PC-9 (cell line): ENCODE results near the gene DUSP11. TPM values are rescaled to one million over a fixed set of nuclear protein-coding genes. Genes with fewer than 3 reads are reported as not detected.
"Not testable (repeated sequence)": the region's sequence is repeated elsewhere in the genome, so short reads cannot be mapped to it uniquely, and the experiment has no call there.

Source experiments
- BruUV-seq: library from RNA; stranded (reverse); fragments of 400-500 nt; replicated peaks from 2 replicates; lab custom pipeline; 2021; lab: Mats Ljungman, UMichigan
- CTCF ChIA-PET: fragments of 300-600 bp; sonication (Branson Sonifier 250); formaldehyde crosslinking; loops from one replicate; lab custom pipeline; 2022; ENCODE audit warnings: antibody characterized with exemption; lab: Charles Lee
- POLR2A ChIA-PET: fragments of 300-600 bp; sonication (Branson Sonifier 250); formaldehyde crosslinking; loops from one replicate; lab custom pipeline; 2022; ENCODE audit warnings: antibody characterized with exemption; ENCODE audit not compliant: unreplicated experiment; lab: Charles Lee
- DNase-seq, 2 experiments: peaks; one replicate each; pipeline versions ENCODE4 v3.0.0 to v3.0.0-alpha.2; 2015 to 2022; ENCODE audit warnings: mixed read lengths in 1 of 2
- H2AFZ ChIP-seq: fragments of 200-600 bp; sonication (generic); 2 replicates; pipeline ENCODE4 v1.8.1; 2017; ENCODE audit warnings: antibody characterized with exemption
- H3F3A ChIP-seq: fragments of 200-600 bp; sonication (generic); 2 replicates; pipeline ENCODE4 v1.8.1; 2017; ENCODE audit warnings: antibody characterized with exemption, mild to moderate bottlenecking, low read depth; ENCODE audit not compliant: insufficient read depth
- H3K27ac ChIP-seq: fragments of 200-600 bp; sonication (generic); 2 replicates; pipeline ENCODE4 v1.6.1; 2016; ENCODE audit warnings: mixed run types
- H3K27me3 ChIP-seq: fragments of 200-600 bp; sonication (generic); 2 replicates; pipeline ENCODE4 v1.6.1; 2016; ENCODE audit warnings: low read depth, mixed run types; ENCODE audit not compliant: insufficient read depth
- H3K36me3 ChIP-seq: fragments of 200-600 bp; sonication (generic); 2 replicates; pipeline ENCODE4 v1.6.1; 2016; ENCODE audit warnings: low read depth, mixed run types
- H3K4me1 ChIP-seq: fragments of 200-600 bp; sonication (generic); replicated peaks from 2 replicates; pipeline ENCODE4 v1.6.1; 2016; ENCODE audit warnings: mixed run types; ENCODE audit not compliant: insufficient read depth
- H3K4me2 ChIP-seq: fragments of 200-600 bp; sonication (generic); 2 replicates; pipeline ENCODE4 v1.6.1; 2017; ENCODE audit warnings: mixed run types
- H3K4me3 ChIP-seq: fragments of 200-600 bp; sonication (generic); 2 replicates; pipeline ENCODE4 v1.6.1; 2016; ENCODE audit warnings: mixed run types
- H3K79me2 ChIP-seq: fragments of 200-600 bp; sonication (generic); 2 replicates; pipeline ENCODE4 v1.6.1; 2017; ENCODE audit warnings: low read depth, mixed run types
- H3K9me2 ChIP-seq: fragments of 200-600 bp; sonication (generic); 2 replicates; pipeline ENCODE4 v1.8.1; 2017; ENCODE audit warnings: mild to moderate bottlenecking; ENCODE audit not compliant: insufficient read depth
- H3K9me3 ChIP-seq: fragments of 200-600 bp; sonication (generic); 2 replicates; pipeline ENCODE4 v1.8.1; 2016; ENCODE audit warnings: low read depth; ENCODE audit not compliant: insufficient read depth
- H4K20me1 ChIP-seq: fragments of 200-600 bp; sonication (generic); 2 replicates; pipeline ENCODE4 v1.8.1; 2017; ENCODE audit not compliant: insufficient read depth
- EZH2 ChIP-seq: fragments of 200-600 bp; sonication (generic); IDR thresholded peaks from 2 replicates; pipeline ENCODE4 v1.8.0; 2017; ENCODE audit warnings: antibody characterized with exemption, low read depth
- intact Hi-C: fragments of 100-400 bp; cut with micrococcal nuclease; formaldehyde crosslinking; loops from one replicate; pipeline ENCODE4 v1.10.0; 2022; ENCODE audit not compliant: unreplicated experiment
- total RNA-seq: library from RNA; stranded (reverse); gene quantifications from 2 replicates; pipeline ENCODE4 v1.2.3, GENCODE V29; 2021
- TF ChIP-seq, protein P1 (sequence below): fragments of 200-600 bp; sonication (generic); conservative IDR thresholded peaks from 2 replicates; pipeline ENCODE4 v1.6.1; 2017; ENCODE audit warnings: mixed run types, antibody characterized with exemption, mild to moderate bottlenecking, moderate library complexity

The DUSP11 gene
- total RNA-seq, 1 experiment from 2014 or later = 24.1 TPM

GRCh38 chr2:73811878-73812277 is 32.0 kb upstream of the DUSP11 start:
- intact Hi-C loops = no loop called here
- H3K4me3 ChIP-seq = no peak overlapping the region
- H3K79me2 ChIP-seq = no peaks in the 10 kb centered on the region
- POLR2A ChIA-PET = no interaction called here
- TF ChIP-seq, protein P1, sequence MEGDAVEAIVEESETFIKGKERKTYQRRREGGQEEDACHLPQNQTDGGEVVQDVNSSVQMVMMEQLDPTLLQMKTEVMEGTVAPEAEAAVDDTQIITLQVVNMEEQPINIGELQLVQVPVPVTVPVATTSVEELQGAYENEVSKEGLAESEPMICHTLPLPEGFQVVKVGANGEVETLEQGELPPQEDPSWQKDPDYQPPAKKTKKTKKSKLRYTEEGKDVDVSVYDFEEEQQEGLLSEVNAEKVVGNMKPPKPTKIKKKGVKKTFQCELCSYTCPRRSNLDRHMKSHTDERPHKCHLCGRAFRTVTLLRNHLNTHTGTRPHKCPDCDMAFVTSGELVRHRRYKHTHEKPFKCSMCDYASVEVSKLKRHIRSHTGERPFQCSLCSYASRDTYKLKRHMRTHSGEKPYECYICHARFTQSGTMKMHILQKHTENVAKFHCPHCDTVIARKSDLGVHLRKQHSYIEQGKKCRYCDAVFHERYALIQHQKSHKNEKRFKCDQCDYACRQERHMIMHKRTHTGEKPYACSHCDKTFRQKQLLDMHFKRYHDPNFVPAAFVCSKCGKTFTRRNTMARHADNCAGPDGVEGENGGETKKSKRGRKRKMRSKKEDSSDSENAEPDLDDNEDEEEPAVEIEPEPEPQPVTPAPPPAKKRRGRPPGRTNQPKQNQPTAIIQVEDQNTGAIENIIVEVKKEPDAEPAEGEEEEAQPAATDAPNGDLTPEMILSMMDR = no peak
- TF ChIP-seq EZH2 = no peak
- CTCF ChIA-PET = no interaction called here
- no peaks in the 10 kb centered on the region for H3K9me3 ChIP-seq
- no peak for DNase-seq
- H3K9me2 ChIP-seq = no peaks in the 10 kb centered on the region
- H3K27me3 ChIP-seq = peaks cover 16% of the 10 kb centered on the region; the same call in 1 of the 2 replicates
- no peak overlapping the region for H3K4me2 ChIP-seq
- no peaks in the 10 kb centered on the region for H3K36me3 ChIP-seq
- no peaks in the 10 kb centered on the region for H3K4me1 ChIP-seq
- no peaks in the 10 kb centered on the region for H3F3A ChIP-seq
- no peaks in the 10 kb centered on the region for H4K20me1 ChIP-seq
- BruUV-seq = no TSS peak
- H3K27ac ChIP-seq = no peak overlapping the region
- no peak overlapping the region for H2AFZ ChIP-seq

- H3K27me3 ChIP-seq, H3F3A ChIP-seq, H3K79me2 ChIP-seq, intact Hi-C loops, H3K36me3 ChIP-seq, BruUV-seq, POLR2A ChIA-PET, H4K20me1 ChIP-seq, H3K9me2 ChIP-seq, H3K27ac ChIP-seq, H3K9me3 ChIP-seq, DNase-seq, CTCF ChIA-PET, H3K4me3 ChIP-seq: not testable (repeated sequence)
- H3K4me2 ChIP-seq = peak within 1 kb of the TSS; percentile 62
- peak within 1 kb of the TSS; percentile 83 for H2AFZ ChIP-seq
- peaks cover 13% of the 10 kb centered on the region for H3K4me1 ChIP-seq
Observed at GRCh38 chr2:73783883-73784282, 4.0 kb upstream of the DUSP11 start, which contains the start of gene C2orf78. Gene C2orf78 (plus strand): TSS chr2:73784183. CDS start chr2:73784310, 127 bp downstream.

- H2AFZ ChIP-seq = peak overlapping the region; percentile 83
- H3K79me2 ChIP-seq = peaks cover 14% of the 10 kb centered on the region
- H3K27ac ChIP-seq, BruUV-seq, H3K36me3 ChIP-seq, intact Hi-C loops, H4K20me1 ChIP-seq, H3K4me3 ChIP-seq, CTCF ChIA-PET, H3K9me2 ChIP-seq, H3F3A ChIP-seq, POLR2A ChIA-PET, H3K9me3 ChIP-seq, H3K27me3 ChIP-seq: not testable (repeated sequence)
- peaks cover 17% of the 10 kb centered on the region for H3K4me1 ChIP-seq
- DNase-seq = peak; percentile 36 to 60
- H3K4me2 ChIP-seq = peak overlapping the region; percentile 62
Observed at GRCh38 chr2:73783402-73783801, 3.5 kb upstream of the DUSP11 start.

DNA sequence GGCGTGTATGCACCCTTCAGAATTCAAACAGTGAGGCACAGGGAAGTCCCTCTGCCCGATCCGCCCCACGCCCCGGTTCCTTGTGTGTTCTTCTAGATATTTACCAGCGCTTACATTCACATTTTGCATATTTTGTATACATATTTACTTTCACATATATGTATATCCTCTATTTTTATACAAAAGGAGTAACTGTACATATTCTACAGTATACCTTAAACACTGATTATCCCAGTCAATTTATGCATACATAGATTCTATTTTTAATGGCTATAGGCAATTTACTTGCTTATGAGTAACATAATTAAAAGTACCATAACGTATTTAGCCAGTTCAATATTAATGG is 307 bp upstream of the DUSP11 start:
- peaks cover 13% of the 10 kb centered on the region for H3K36me3 ChIP-seq
- peak overlapping the region; percentile 89 for H3K4me2 ChIP-seq
- H3K79me2 ChIP-seq = peaks cover 24% of the 10 kb centered on the region
- CTCF ChIA-PET = interaction anchor here (0.6 to 0.7 kb wide), 2 partner anchors 59 to 65 kb away, joined by 5 read pairs; no protein-coding TSS in a partner anchor
- no peaks in the 10 kb centered on the region for H3K27me3 ChIP-seq
- POLR2A ChIA-PET = no interaction called here
- H3K4me1 ChIP-seq = peaks cover 22% of the 10 kb centered on the region
- DNase-seq = no peak
- peak overlapping the region; percentile 70; the same call in 1 of the 2 replicates for H3K4me3 ChIP-seq
- TF ChIP-seq EZH2 = no peak
- TF ChIP-seq, protein P1 = peak; percentile 55; the same call in 1 of the 2 replicates
- no peaks in the 10 kb centered on the region for H4K20me1 ChIP-seq
- BruUV-seq = no TSS peak
- H3F3A ChIP-seq = no peaks in the 10 kb centered on the region
- H2AFZ ChIP-seq = peak overlapping the region; percentile 100; the same call in 1 of the 2 replicates
- intact Hi-C loops = no loop called here
- no peak overlapping the region for H3K27ac ChIP-seq
- H3K9me2 ChIP-seq = no peaks in the 10 kb centered on the region
- no peaks in the 10 kb centered on the region for H3K9me3 ChIP-seq

DNA sequence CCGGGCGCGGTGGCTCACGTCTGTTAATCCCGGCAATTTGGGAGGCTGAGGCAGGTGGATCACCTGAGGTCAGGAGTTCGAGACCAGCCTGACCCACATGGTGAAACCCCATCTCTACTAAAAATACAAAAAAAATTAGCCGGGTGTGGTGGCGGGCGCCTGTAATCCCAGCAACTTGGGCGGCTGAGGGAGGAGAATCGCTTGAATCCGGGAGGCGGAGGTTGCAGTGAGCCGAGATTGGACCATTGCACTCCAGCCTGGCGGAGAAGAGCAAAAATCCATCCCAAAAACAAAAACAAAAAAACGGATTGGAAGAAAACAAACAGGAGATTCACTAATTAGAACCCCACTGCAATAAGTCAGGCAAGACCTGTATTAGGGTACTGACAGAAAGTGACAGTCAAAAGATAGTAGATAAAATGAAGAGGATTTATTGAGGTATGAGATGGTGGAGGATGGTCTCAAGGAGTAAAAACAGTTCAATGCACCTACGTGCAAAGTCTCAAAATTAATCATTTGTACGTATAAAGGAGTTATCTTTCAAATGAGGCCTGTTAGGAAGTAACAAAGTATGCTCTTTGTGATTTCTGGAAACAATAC is 936 bp downstream of the DUSP11 start:
- H3K27me3 ChIP-seq, BruUV-seq, H3K9me3 ChIP-seq, intact Hi-C loops, CTCF ChIA-PET, H3K9me2 ChIP-seq, H3K27ac ChIP-seq, DNase-seq, H3F3A ChIP-seq, H4K20me1 ChIP-seq: not testable (repeated sequence)
- peak overlapping the region; percentile 70 for H3K4me3 ChIP-seq
- peaks cover 22% of the 10 kb centered on the region for H3K4me1 ChIP-seq
- peaks cover 24% of the 10 kb centered on the region for H3K79me2 ChIP-seq
- peaks cover 23% of the 10 kb centered on the region for H3K36me3 ChIP-seq
- POLR2A ChIA-PET = interaction anchor here (0.7 kb wide), 1 partner anchor 847 kb away, joined by 4 read pairs; no protein-coding TSS in a partner anchor
- H3K4me2 ChIP-seq = peak overlapping the region; percentile 89
- H2AFZ ChIP-seq = peak overlapping the region; percentile 100
